Smooth muscle cell of the brain vasculature (primary cell): ENCODE measurements around the gene POU2AF3.
"Not testable (repeated sequence)": the region's sequence is repeated elsewhere in the genome, so short reads cannot be mapped to it uniquely, and the experiment has no call there.

Experiments used
- DNase-seq: peaks from one replicate; pipeline ENCODE4 v3.0.0-alpha.2; 2012; ENCODE audit warnings: low read depth, low spot score

POU2AF3 gene

GRCh38 chr11:111298413-111299100 is at the start of gene POU2AF3:
Gene POU2AF3 (plus strand): TSS chr11:111298546. CDS start chr11:111298582, 36 bp downstream.
- no peak for DNase-seq

- no peak for DNase-seq
These were observed 47.4 kb upstream of the POU2AF3 start for GRCh38 chr11:111250936-111251335.

DNA sequence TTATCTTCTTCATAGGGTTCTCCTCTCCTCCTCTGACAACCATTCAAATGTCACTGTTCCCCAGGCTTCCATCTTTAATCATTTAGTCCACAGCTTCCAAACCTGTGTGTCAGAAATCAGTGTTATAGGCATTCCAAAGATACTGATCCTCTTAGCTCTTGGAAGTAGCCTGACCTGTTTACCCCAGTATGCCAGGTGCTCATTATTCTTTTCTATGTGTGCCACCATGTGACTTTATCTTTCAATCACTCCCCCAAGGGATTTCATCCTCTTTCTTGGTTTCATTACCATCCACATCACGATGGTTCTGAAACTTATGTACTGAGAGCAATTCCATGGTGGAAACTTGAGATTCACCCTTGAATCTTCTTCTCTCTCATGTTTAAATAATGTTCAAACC is 45.2 kb upstream of the POU2AF3 start:
- DNase-seq, result no peak

DNA sequence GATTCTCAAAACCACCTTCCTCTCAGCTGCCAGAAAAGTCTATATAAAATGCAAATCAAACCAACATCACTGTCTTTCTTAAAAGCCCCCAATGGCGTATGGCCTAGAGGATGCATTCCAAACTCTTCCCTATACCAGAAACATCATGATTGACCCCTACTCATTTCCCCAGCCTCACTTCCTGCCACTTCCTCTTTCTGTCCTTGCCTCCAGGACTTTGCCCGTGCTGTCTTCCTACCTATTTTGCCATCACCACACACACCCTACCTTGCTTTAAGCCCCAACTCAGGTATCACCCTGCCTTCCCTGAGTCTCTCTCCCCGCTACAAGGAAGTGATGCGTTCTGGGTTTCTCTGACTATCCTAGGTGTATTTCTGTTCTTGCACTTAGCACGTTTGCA is 44.7 kb upstream of the POU2AF3 start:
- no peak for DNase-seq

- no peak for DNase-seq
These were observed 40.3 kb upstream of the POU2AF3 start for GRCh38 chr11:111258046-111258445.

GRCh38 chr11:111259896-111260295 is 38.5 kb upstream of the POU2AF3 start:
- no peak for DNase-seq

GRCh38 chr11:111260811-111261210 is 37.5 kb upstream of the POU2AF3 start:
- DNase-seq, result no peak

DNA sequence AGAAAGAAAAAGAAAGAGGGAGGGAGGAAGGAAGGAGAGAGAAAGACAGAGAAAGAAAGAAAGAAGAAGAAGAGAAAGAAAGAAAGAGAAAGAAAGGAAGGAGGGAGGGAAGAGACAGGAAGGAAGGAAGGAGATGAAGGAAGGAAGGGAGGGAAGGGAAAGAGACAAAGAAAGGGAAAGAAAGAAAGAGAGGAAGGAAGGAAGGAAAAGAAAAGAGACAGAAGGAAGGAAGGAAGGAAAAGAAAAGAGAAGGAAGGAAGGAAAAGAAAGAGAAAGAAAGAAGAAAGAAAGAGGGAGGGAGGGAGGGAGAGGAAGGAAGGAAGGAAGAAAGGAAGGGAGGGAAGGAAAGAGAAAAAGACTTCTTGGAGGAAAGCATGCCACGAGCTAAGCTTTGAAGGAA is 33.7 kb upstream of the POU2AF3 start:
- no peak for DNase-seq

DNA sequence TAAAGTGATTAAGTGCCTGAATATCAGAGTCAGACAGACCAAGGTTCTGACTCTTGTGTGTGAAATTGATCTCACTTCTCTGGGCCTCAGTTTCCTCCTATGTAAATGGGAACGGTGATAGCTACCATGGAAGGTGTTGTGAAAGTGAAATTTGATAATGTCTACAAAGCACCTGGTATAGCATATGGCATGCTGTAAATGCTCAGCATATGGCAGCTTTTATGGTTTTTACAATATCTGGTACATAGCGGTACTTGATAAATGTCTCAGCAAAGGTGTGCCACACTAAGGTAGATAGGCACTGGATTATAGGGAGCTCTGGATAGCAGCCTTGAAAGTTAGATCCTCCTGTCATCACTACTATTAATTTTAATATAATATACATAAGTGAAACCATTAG is 32.9 kb upstream of the POU2AF3 start:
- DNase-seq, result no peak

DNA sequence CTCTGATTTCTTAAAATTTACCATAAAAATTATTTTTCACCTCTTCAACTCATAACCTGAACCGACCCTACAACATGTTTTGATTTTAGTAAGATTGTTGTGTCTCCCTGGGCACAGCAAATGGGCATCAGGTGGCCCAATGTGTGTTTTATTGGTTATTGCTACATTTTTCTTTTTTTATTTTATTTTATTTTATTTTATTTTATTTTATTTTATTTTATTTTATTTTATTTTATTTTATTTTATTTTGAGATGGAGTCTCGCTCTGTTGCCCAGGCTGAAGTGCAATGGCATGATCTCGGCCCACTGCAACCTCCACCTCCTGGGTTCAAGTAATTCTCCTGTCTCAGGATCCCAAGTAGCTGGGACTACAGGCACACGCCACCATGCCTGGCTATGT is 30.0 kb upstream of the POU2AF3 start:
- DNase-seq, result not testable (repeated sequence)

DNA sequence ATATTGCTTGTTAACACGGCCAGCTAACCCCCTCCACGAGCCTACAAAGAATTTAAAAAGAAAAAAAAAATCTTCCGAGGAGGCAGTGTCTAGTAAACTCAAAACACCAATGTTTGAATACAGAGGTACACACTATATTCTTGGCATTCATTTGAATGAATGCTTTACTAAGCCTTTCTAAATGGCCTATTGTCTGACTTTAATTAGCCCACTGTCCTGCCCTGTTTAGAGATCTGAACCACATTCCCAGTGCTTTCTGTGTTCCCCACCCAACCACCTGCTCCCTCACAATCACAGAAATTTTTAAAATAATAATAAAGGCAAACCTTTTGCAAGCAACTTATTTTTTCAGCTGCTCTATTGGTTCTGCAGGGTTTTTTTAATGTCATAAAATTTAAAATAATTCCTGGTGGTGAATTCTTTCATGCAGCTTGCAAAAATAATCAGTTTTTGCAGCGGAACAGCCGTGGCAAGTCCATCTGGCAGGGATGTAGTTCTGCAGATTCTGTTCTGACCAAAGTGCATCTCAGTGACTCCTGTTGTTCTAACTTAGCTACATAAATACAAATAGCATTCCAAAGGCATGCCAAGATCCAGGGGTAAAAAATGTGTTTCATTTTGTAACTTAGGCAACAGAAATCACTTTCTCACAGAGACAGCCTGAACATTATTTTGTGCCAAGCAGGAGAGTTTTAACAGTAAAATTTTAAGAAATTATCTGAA is 29.0 kb upstream of the POU2AF3 start:
- peak; percentile 20 for DNase-seq

DNA sequence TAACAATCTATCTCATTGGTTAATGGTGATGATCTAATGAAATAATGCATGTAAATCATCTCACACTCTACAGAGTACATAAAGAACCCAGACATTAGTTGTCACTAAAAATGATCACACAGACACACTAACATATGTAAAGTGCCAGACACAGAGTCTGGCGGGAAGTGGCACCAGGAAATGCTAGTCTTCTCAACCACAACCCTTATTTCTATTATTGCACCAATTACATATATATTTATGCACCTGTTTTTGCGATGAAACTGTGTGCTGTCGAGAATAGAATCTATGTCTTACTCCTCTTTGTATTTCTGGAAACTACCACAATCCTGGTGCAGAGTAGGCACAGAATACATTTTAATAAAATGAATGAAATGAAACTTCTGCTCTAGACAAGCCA is 25.9 kb upstream of the POU2AF3 start:
- DNase-seq, result no peak

- no peak for DNase-seq
These were observed 15.7 kb upstream of the POU2AF3 start for GRCh38 chr11:111282562-111283075.

- DNase-seq, result no peak
These were observed 14.3 kb upstream of the POU2AF3 start for GRCh38 chr11:111283945-111284481.

DNA sequence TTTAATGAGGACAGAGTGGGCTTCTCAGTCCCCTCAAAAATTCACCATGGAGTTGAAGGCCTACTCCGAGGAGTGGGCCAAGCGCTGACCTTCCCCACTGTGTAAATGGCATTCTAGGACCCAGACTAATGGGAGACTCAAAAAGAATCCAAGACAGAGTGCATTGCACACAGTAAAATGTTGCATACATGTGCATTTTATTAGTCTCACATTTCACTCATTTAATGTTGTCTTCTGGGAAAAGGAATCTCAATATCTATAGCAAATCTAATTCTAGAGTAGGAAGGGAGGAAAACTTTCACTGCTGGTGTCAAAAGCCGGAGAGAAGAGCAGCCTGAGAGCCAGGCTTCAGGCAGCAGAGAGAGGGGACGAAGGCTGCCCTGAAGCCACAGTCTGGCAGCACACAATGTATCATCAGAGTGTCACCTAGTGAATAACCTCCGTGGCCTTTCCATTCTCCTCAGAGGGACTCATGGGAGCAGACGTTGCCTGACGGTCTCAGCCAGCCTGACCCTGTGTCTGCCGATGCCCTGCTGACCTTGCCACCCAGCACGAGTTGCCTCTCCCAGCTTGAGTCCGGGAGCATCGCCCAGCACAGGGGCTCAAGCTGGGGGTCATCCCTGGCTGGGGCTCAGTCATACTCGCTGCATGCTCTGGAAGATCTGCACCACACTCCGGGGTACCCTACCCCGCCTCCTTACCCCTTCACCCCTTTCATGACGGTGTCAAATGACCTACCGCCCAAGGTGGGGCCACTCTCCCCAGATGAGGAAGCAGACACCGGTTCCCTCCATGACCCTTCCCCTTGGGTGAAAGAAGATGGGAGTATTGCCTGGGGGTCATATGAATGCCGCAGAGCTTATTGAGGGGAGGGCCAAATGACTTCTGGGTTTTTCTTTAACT is 12.9 kb upstream of the POU2AF3 start:
- no peak for DNase-seq

DNA sequence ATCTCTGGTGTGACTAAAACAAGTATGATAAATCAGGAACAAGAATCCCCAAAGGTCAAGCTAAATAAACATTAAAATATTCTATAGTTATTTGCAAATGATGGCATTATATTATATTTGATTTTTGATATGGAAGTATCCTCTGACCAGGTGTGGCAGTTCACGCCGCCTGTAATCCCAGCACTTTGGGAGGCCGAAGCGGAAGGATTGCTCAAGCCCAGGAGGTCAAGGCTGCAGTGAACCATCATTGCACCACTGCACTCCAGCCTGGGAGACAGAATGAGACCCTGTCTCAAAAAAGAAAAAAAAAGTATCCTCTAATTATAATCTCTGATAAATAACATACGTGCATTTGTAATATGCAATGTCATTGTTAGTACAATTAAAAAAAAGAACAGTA is 6.6 kb upstream of the POU2AF3 start:
- no peak for DNase-seq

DNA sequence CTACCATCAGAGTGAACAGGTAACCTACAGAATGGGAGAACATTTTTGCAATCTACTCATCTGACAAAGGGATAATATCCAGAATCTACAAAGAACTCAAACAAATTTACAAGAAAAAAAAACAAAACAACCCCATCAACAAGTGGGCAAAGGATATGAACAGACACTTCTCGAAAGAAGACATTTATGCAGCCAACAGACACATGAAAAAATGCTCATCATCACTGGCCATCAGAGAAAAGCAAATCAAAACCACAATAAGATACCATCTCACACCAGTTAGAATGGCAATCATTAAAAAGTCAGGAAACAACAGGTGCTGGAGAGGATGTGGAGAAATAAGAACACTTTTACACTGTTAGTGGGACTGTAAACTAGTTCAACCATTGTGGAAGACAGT is 5.9 kb upstream of the POU2AF3 start:
- not testable (repeated sequence) for DNase-seq

- DNase-seq, result no peak
These were observed 2.1 kb upstream of the POU2AF3 start for GRCh38 chr11:111296196-111296595.

GRCh38 chr11:111297696-111298095 is 650 bp upstream of the POU2AF3 start:
- no peak for DNase-seq

GRCh38 chr11:111299101-111300026 is 1.0 kb downstream of the POU2AF3 start:
- no peak for DNase-seq

- no peak for DNase-seq
These were observed 2.2 kb downstream of the POU2AF3 start for GRCh38 chr11:111300569-111300968.
